ENCODE measurements around the gene SEMA5B.

The SEMA5B gene

GRCh38 chr3:122988508-122988907 lies 39.1 kb downstream of the SEMA5B start:
- TF ChIP-seq EZH2 (optimal IDR thresholded peaks at IDR 0.05; ENCODE audit: low read depth, low read length) = no peak
- no peak for TF ChIP-seq EZH2phosphoT487 (IDR thresholded peaks at IDR 0.05; ENCODE audit: low read length)
- TF ChIP-seq CTCF (IDR thresholded peaks at IDR 0.05; ENCODE audit: low read length) = no peak
- DNase-seq = no peak
- Histone ChIP-seq H3K9me3 (replicated peaks; ENCODE audit: insufficient read depth, low read length) (no peaks in the 10 kb centered on the region), H3K36me3 (replicated peaks; ENCODE audit: insufficient read depth, low read length) (no peaks in the 10 kb centered on the region), H2AFZ (ENCODE audit: low read length) (no peak overlapping the region), H3K27me3 (replicated peaks; ENCODE audit: insufficient read depth, low read length) (no peaks in the 10 kb centered on the region), H4K20me1 (ENCODE audit: insufficient read depth, low read length) (no peaks in the 10 kb centered on the region), H3K9me2 (replicated peaks; ENCODE audit: insufficient read depth, low read length) (no peaks in the 10 kb centered on the region), H3K27ac (ENCODE audit: low read length) (no peak overlapping the region), H3K4me1 (ENCODE audit: low read length) (no peaks in the 10 kb centered on the region), H3K79me2 (ENCODE audit: low read length) (no peaks in the 10 kb centered on the region), H3K9ac (ENCODE audit: low read length) (no peak overlapping the region), H3F3A (ENCODE audit: insufficient read depth, low read length) (no peaks in the 10 kb centered on the region), H3K4me3 (ENCODE audit: low read length) (no peak overlapping the region), H3K4me2 (ENCODE audit: low read depth, low read length) (no peak overlapping the region)

DNA sequence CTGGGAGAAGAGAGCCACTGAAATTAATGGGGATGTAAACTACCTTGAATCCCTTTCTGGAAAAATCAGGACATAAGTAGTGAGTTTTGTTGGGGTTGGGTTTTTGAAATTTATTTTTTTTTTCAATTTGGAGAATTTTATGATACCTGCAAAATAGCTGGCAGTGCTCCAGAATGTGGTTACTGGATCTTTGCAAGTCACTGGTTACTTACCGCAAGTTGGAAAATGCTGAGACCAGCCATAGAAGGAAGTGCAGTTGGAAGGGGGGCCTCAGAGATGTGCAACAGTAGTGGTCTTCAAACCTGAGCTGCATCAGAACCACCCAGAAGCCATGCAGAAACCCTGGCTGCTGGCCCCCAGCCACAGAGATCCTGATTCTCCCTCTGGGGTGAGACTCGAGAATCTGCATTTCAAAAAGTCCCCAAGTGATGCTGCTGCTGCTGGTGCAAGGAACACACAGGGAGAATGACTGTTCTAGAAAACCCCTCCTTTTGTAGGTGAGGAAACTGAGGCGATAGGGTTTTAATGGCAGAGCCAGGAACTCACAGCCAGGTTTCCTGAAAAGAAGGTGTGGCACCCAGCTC lies 39.7 kb downstream of the SEMA5B start:
- no peaks in the 10 kb centered on the region for H3K27me3 ChIP-seq (replicated peaks; ENCODE audit: insufficient read depth, low read length)
- H2AFZ ChIP-seq (ENCODE audit: low read length) = no peak overlapping the region

DNA sequence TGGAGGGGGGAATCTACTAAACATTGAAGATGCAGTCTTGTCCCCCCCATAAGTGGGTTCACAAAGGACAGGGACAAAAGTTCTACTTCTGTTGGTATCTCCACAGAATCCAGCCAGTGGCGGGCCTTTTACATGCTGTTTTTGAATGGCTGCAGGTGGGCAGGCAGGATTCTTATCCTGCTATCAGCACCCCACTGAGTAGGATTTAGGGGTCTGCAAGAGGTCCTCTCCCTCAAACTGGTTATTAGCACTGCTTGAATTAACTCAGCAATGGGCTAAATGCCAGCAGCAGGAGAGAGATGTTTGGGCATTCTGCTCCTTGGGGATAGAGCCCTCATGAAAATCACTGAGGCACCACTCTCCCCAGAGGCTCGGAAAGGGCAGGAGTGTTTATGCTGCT lies 40.3 kb downstream of the SEMA5B start:
- H4K20me1 ChIP-seq (ENCODE audit: insufficient read depth, low read length) = no peaks in the 10 kb centered on the region
- H3K4me3 ChIP-seq (ENCODE audit: low read length) = no peak overlapping the region
- H3K27me3 ChIP-seq (replicated peaks; ENCODE audit: insufficient read depth, low read length) = no peaks in the 10 kb centered on the region

More for the DNA sequence above, 39.7 kb downstream of the SEMA5B start:
- Histone ChIP-seq H3K4me3 (ENCODE audit: low read length) (no peak overlapping the region), H3K4me2 (ENCODE audit: low read depth, low read length) (no peak overlapping the region), H3K4me1 (ENCODE audit: low read length) (no peaks in the 10 kb centered on the region), H3K27ac (ENCODE audit: low read length) (no peak overlapping the region), H3K9me3 (replicated peaks; ENCODE audit: insufficient read depth, low read length) (no peaks in the 10 kb centered on the region), H4K20me1 (ENCODE audit: insufficient read depth, low read length) (no peaks in the 10 kb centered on the region), H3K9ac (ENCODE audit: low read length) (no peak overlapping the region), H3K36me3 (replicated peaks; ENCODE audit: insufficient read depth, low read length) (no peaks in the 10 kb centered on the region), H3K9me2 (replicated peaks; ENCODE audit: insufficient read depth, low read length) (no peaks in the 10 kb centered on the region), H3F3A (ENCODE audit: insufficient read depth, low read length) (no peaks in the 10 kb centered on the region), H3K79me2 (ENCODE audit: low read length) (no peaks in the 10 kb centered on the region)
- TF ChIP-seq EZH2 (optimal IDR thresholded peaks at IDR 0.05; ENCODE audit: low read depth, low read length) = no peak
- no peak for TF ChIP-seq CTCF (IDR thresholded peaks at IDR 0.05; ENCODE audit: low read length)
- no peak for TF ChIP-seq EZH2phosphoT487 (IDR thresholded peaks at IDR 0.05; ENCODE audit: low read length)
- DNase-seq = no peak

More for the DNA sequence above, 40.3 kb downstream of the SEMA5B start:
- Histone ChIP-seq H3F3A (ENCODE audit: insufficient read depth, low read length) (no peaks in the 10 kb centered on the region), H3K9ac (ENCODE audit: low read length) (no peak overlapping the region), H3K27ac (ENCODE audit: low read length) (no peak overlapping the region), H2AFZ (ENCODE audit: low read length) (no peak overlapping the region), H3K36me3 (replicated peaks; ENCODE audit: insufficient read depth, low read length) (no peaks in the 10 kb centered on the region), H3K9me3 (replicated peaks; ENCODE audit: insufficient read depth, low read length) (no peaks in the 10 kb centered on the region), H3K9me2 (replicated peaks; ENCODE audit: insufficient read depth, low read length) (no peaks in the 10 kb centered on the region), H3K79me2 (ENCODE audit: low read length) (no peaks in the 10 kb centered on the region), H3K4me2 (ENCODE audit: low read depth, low read length) (no peak overlapping the region), H3K4me1 (ENCODE audit: low read length) (no peaks in the 10 kb centered on the region)
- no peak for DNase-seq
- TF ChIP-seq EZH2phosphoT487 (IDR thresholded peaks at IDR 0.05; ENCODE audit: low read length) = no peak
- TF ChIP-seq CTCF (IDR thresholded peaks at IDR 0.05; ENCODE audit: low read length) = no peak

Data from MM.1S (cell line).